ENCODE results near the gene GPR119. TPM values are rescaled to one million over a fixed set of nuclear protein-coding genes. Genes with fewer than 3 reads are reported as not detected.
"Not testable (repeated sequence)": the region's sequence is repeated elsewhere in the genome, so short reads cannot be mapped to it uniquely, and the experiment has no call there.

Gene GPR119
- total RNA-seq, 1 donor from 2014 or later: not detected

DNA sequence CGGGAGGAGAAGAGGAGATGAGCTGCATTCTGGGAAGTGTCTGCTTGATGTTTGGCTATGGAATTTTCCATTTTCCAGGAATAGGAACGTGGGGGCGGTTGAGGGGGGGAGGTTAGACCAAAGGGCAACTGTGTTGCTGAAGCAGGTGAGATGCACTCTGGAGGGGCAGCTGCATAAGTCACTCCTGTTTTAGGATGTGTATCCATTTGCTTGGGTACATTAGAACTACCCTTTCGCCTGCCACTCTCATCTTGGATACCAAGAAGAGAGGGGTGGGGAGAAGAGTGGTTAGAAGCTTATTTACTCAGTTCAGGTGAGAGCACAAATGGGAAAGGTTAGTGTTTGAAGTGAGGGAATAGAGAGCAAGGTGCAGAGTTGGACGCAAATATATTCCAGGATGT lies 934 bp upstream of the GPR119 start:
- intact Hi-C loops (cut with micrococcal nuclease): no loop called here

GRCh38 chrX:130378024-130378669 lies 7.3 kb downstream of the GPR119 start:
- Mint-ChIP-seq H3K27ac (no peak overlapping the region), H3K4me3 (no peak overlapping the region), H3K36me3 (ENCODE audit: low read depth) (no peaks in the 10 kb centered on the region), H3K9me3 (no peaks in the 10 kb centered on the region), H3K4me1 (no peaks in the 10 kb centered on the region), H3K27me3 (peaks cover 4% of the 10 kb centered on the region)
- intact Hi-C loops (cut with micrococcal nuclease): no loop called here
- DNase-seq: no peak

More for the DNA sequence above, 934 bp upstream of the GPR119 start:
- Mint-ChIP-seq H3K4me3 (no peak overlapping the region), H3K4me1 (no peaks in the 10 kb centered on the region), H3K9me3 (no peaks in the 10 kb centered on the region), H3K27ac (no peak overlapping the region), H3K27me3 (peaks cover 4% of the 10 kb centered on the region), H3K36me3 (ENCODE audit: low read depth) (no peaks in the 10 kb centered on the region)
- no peak for DNase-seq

DNA sequence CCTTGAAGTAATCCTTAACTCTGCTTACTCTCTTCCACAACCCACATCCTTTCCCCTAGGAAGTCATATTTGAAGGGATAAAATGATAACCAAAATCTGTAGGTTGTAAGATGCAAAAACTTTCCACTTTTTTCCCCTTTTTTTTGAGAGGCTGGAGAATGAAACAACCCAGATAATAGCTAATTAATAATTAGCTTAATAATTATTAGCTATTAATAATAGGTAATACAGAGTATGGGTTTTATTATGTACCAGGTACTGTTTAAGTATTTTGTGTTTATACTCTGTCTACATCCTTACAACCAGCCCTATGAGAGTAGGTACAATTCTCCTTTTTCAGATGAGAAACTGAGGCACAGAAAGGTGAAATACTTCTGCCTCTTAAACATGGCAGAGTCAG lies 9.4 kb downstream of the GPR119 start:
- no peak for DNase-seq
- Mint-ChIP-seq H3K9me3 (no peaks in the 10 kb centered on the region), H3K27ac (no peak overlapping the region), H3K4me3 (no peak overlapping the region), H3K36me3 (ENCODE audit: low read depth) (no peaks in the 10 kb centered on the region), H3K27me3 (no peaks in the 10 kb centered on the region), H3K4me1 (no peaks in the 10 kb centered on the region)
- intact Hi-C loops (cut with micrococcal nuclease): no loop called here

- DNase-seq; intact Hi-C loops (cut with micrococcal nuclease); H3K4me1 Mint-ChIP-seq; H3K9me3 Mint-ChIP-seq; H3K4me3 Mint-ChIP-seq; H3K27ac Mint-ChIP-seq; H3K27me3 Mint-ChIP-seq; H3K36me3 Mint-ChIP-seq (ENCODE audit: low read depth): not testable (repeated sequence)
Observed at GRCh38 chrX:130352050-130352449, 33.4 kb downstream of the GPR119 start.

- H3K27ac Mint-ChIP-seq: no peak overlapping the region
- intact Hi-C loops (cut with micrococcal nuclease): no loop called here
- H3K4me3 Mint-ChIP-seq: no peak overlapping the region
- H3K4me1 Mint-ChIP-seq: no peaks in the 10 kb centered on the region
- no peaks in the 10 kb centered on the region for H3K9me3 Mint-ChIP-seq
- no peaks in the 10 kb centered on the region for H3K27me3 Mint-ChIP-seq
- no peak for DNase-seq
- H3K36me3 Mint-ChIP-seq (ENCODE audit: low read depth): peaks cover 10% of the 10 kb centered on the region
Observed at GRCh38 chrX:130351567-130351966, 33.9 kb downstream of the GPR119 start.

GRCh38 chrX:130347321-130347720 lies 38.2 kb downstream of the GPR119 start:
- Mint-ChIP-seq H3K4me3 (no peak overlapping the region), H3K9me3 (no peaks in the 10 kb centered on the region), H3K27ac (no peak overlapping the region), H3K36me3 (ENCODE audit: low read depth) (peaks cover 10% of the 10 kb centered on the region), H3K27me3 (no peaks in the 10 kb centered on the region), H3K4me1 (no peaks in the 10 kb centered on the region)
- DNase-seq: no peak
- intact Hi-C loops (cut with micrococcal nuclease): no loop called here

GRCh38 chrX:130343411-130343810 lies 42.1 kb downstream of the GPR119 start:
- Mint-ChIP-seq H3K36me3 (ENCODE audit: low read depth) (peaks cover 6% of the 10 kb centered on the region), H3K9me3 (no peaks in the 10 kb centered on the region)

GRCh38 chrX:130340271-130340670 lies 45.2 kb downstream of the GPR119 start:
- intact Hi-C loops (cut with micrococcal nuclease): no loop called here
- H3K9me3 Mint-ChIP-seq: no peaks in the 10 kb centered on the region
- H3K27me3 Mint-ChIP-seq: no peaks in the 10 kb centered on the region
- H3K36me3 Mint-ChIP-seq (ENCODE audit: low read depth): peaks cover 5% of the 10 kb centered on the region
- H3K4me3 Mint-ChIP-seq: peak overlapping the region; percentile 95
- H3K27ac Mint-ChIP-seq: peak overlapping the region; percentile 86
- DNase-seq: no peak
- peaks cover 16% of the 10 kb centered on the region for H3K4me1 Mint-ChIP-seq

More at GRCh38 chrX:130343411-130343810, 42.1 kb downstream of the GPR119 start:
- intact Hi-C loops (cut with micrococcal nuclease): no loop called here
- H3K27me3 Mint-ChIP-seq: no peaks in the 10 kb centered on the region
- H3K4me3 Mint-ChIP-seq: no peak overlapping the region
- peaks cover 16% of the 10 kb centered on the region for H3K4me1 Mint-ChIP-seq
- H3K27ac Mint-ChIP-seq: no peak overlapping the region
- DNase-seq: no peak

DNA sequence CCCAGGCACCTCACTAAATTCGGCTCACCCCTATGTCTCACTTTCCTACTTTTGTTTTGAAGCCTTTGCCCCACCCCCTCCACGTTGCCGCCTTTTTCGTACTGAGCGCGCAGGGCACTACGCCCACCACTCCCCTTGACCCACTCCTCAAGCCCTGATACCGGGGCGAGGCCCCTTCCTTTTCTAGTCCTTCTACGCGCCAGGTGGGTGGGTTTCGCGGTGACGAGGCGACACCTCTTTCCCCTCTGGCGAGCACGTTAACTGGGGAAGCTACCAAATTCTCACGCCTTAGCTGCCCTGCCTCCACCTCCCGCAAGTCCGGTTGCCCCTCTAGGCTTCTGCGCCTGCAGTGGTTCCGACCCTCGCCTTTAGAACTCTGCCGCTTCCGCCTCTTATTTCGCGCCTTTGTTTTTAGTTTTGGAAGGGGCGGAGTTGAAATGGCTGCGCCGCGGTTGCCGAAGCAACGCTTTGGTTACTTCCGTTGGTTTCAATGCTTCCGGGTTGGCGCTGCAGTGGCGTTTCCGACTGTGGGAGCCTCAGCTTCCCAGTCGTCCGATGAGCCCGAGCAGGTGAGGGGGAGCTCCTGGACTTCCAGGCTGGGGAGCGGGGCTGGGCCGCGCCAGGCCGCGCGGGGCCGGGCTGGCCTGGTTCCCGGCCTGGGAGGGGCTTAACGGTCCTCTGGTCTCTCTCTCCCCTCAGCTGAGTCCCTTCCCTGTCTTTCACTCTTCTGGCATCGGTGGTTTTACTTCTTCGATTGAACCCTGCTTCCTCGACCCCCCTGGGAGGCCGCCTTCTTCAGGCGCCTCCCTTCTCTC lies 45.9 kb downstream of the GPR119 start, which contains the start of gene SLC25A14:
Gene SLC25A14, plus strand, starts transcription at position 512 of the 815 bp plus-strand sequence. CDS start 360 bp downstream, outside the sequence.
- Mint-ChIP-seq H3K9me3 (no peaks in the 10 kb centered on the region), H3K27me3 (no peaks in the 10 kb centered on the region), H3K4me1 (peaks cover 16% of the 10 kb centered on the region), H3K27ac (peak within 1 kb of the TSS; percentile 95), H3K36me3 (ENCODE audit: low read depth) (peaks cover under 1% of the 10 kb centered on the region), H3K4me3 (peak within 1 kb of the TSS; percentile 95)
- intact Hi-C loops (cut with micrococcal nuclease): loop anchor here (1.0 to 5.0 kb wide), 3 partner anchors 63 to 564 kb away; partner anchors contain the start of genes ENOX2, RBMX2 and ZNF280C
- peak; percentile 92 for DNase-seq

DNA sequence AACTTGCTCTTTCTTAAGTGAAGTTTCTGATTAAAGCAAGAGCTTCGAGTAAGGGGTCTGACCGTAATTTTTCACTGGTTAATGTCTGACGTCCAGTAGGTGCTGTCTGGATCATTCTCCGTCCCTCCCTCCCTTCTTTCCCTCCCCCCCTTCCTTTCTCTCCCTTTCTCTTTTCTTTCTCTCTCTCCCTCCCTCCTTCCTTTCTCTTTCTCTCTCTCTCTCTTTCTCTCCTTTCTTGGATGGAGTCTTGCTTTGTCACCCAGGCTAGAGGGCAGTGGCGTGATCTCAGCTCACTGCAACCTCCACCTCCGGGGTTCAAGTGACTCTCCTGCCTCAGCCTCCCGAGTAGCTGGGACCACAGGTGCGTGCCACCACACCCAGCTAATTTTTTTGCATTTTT lies 46.6 kb downstream of the GPR119 start:
- intact Hi-C loops (cut with micrococcal nuclease): loop anchor here (1.0 to 5.0 kb wide), 3 partner anchors 63 to 564 kb away; partner anchors contain the start of genes ENOX2, RBMX2 and ZNF280C
- H3K4me1 Mint-ChIP-seq: peaks cover 16% of the 10 kb centered on the region
- H3K27me3 Mint-ChIP-seq; H3K9me3 Mint-ChIP-seq; DNase-seq; H3K36me3 Mint-ChIP-seq (ENCODE audit: low read depth): not testable (repeated sequence)
- H3K4me3 Mint-ChIP-seq: peak overlapping the region; percentile 95
- H3K27ac Mint-ChIP-seq: peak overlapping the region; percentile 95

DNA sequence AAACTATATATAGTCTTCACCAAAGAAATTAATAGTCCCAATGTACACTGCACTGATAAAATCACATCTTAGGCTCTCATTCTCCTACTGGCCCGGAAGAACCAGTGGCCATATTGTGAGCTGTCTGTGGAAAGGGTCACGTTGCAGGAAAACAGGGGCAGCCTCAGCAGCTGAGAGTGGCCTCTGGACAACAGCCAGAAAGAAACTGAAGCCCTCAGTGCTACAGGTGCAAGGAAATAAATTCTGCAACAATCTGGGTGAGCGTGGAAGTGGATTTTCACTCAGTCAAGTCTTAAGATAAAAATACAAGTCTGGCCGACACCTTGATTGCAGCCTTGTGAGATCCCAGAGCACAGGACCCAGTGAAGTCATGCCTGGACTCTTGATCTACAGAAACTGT lies 48.9 kb downstream of the GPR119 start:
- Mint-ChIP-seq H3K27me3 (no peaks in the 10 kb centered on the region), H3K4me1 (peaks cover 16% of the 10 kb centered on the region), H3K36me3 (ENCODE audit: low read depth) (no peaks in the 10 kb centered on the region), H3K27ac (no peak overlapping the region), H3K4me3 (no peak overlapping the region), H3K9me3 (no peaks in the 10 kb centered on the region)
- intact Hi-C loops (cut with micrococcal nuclease): loop anchor here (5.0 kb wide), 1 partner anchor 66 kb away; the partner anchor contains the start of gene RBMX2
- DNase-seq: no peak

Other genes with a start within 250 kb of the GPR119 start
- 44.4 and 47.7 TPM in 2 replicates for gene AIFM1, start 219.8 kb downstream of the GPR119 start, total RNA-seq
- gene RAB33A, start 213.7 kb downstream of the GPR119 start, total RNA-seq: 20.6 and 21.0 TPM in 2 replicates
- 6.0 and 7.5 TPM in 2 replicates for gene ZNF280C, start 116.8 kb downstream of the GPR119 start, total RNA-seq
- 9.1 and 11.9 TPM in 2 replicates for gene SLC25A14, start 45.8 kb downstream of the GPR119 start, total RNA-seq
- 27.4 and 28.1 TPM in 2 replicates for gene RBMX2, start 16.3 kb upstream of the GPR119 start, total RNA-seq